Measurements from ENCODE around the gene SLX9.
A peak's percentile ranks its signal among the peaks of the same experiment; 100 is the strongest.

SLX9 gene

GRCh38 chr21:44931137-44931500 is 8.7 kb upstream of the SLX9 start:
- DNase-seq, result peak; percentile 45

DNA sequence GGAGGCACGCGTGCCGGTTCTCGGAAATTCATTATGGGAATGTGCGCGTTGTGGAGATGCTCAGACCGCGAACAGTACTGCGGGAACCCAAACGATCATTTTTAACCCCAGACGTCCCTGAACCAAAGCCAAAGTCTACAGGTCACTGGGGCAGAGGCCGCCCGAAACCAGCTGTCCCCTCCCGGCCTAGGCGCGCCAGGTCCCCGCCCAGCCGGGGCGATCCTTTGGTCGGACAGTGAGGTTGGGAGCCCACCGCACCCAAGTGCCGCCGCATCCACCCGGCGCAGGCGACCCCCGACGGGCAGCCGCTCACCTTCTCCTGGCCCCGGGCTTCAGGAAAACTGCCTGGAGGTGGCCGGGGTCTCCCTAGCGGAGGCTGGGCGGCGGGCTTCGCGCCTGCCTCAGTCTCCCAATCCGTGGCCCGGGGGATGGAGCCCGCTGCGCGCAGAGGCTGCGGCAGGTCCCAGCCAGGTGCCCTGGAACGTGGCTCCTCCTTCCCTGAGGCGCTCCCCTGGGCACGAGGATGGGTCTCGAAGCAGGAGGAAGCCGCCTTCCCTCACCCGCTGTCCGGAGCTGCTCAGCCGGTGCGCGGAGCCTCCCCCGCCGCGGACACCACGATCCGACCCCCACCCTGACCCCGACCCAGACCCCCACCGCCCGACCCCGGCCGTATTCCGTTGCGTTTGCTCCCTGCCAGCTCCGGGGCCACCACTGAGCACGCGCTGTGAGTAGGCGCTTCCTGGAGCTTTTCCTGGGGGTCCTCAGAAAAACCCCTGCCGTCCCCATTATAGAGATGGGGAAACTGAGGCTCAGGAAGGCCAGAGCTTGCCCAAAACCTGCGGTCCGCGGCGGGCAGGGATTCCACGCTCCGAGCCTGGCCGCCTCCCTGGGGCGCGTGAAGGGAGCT is 8.1 kb upstream of the SLX9 start:
- DNase-seq, result peak; percentile 30

GRCh38 chr21:44932408-44933181 is 7.2 kb upstream of the SLX9 start:
- DNase-seq, result peak; percentile 40

DNA sequence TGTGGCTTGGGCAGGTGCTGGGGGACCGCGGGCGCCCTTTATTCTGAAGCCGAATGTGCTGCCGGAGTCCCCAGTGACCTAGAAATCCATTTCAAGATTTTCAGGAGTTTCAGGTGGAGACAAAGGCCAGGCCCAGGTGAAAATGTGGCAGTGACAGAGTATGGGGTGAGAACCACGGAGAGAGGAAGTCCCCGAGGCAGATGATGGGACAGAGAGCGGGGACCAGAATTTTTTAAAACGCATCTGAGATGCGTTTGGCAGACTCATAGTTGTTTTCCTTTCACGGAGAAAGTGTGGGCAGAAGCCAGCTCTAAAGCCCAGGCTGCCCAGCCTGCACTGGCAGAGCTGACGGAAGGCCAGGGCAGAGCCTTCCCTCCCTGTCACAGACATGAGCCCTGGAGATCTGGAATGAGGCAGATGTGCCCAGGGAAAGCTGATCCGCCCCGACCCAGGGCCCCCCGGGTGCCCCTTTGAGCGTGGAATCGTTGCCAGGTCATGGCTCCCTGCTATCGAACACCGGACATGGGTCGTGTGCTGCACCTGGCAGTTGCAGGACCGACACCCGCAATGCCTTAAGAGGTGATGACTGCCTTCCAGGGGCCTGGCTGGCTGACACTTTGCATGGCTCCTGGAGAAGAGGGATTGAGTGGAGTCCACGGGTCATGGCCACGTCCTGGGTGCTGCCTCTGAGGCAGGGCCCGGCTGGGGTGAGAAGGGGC is 6.5 kb upstream of the SLX9 start:
- DNase-seq, result peak; percentile 25

DNA sequence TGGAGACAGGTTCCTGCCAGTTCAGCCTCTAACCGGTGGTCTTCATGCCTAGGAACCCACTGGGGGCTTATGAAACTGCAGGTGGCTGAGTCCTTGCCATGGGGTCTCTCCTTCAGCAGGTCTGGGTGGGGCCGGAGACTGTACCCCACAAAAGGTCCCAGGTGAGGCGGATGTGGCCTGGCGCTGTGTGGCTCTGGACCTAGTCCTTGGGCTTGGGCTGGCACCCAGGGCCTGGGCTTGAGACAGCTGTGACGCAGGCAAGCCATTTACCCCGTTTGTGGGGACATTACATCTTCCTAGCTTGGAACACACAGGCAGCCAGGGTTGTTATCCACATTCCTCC is 5.9 kb upstream of the SLX9 start:
- DNase-seq, result no peak

- no peak for DNase-seq
Measured at GRCh38 chr21:44934276-44934675, 5.6 kb upstream of the SLX9 start.

DNA sequence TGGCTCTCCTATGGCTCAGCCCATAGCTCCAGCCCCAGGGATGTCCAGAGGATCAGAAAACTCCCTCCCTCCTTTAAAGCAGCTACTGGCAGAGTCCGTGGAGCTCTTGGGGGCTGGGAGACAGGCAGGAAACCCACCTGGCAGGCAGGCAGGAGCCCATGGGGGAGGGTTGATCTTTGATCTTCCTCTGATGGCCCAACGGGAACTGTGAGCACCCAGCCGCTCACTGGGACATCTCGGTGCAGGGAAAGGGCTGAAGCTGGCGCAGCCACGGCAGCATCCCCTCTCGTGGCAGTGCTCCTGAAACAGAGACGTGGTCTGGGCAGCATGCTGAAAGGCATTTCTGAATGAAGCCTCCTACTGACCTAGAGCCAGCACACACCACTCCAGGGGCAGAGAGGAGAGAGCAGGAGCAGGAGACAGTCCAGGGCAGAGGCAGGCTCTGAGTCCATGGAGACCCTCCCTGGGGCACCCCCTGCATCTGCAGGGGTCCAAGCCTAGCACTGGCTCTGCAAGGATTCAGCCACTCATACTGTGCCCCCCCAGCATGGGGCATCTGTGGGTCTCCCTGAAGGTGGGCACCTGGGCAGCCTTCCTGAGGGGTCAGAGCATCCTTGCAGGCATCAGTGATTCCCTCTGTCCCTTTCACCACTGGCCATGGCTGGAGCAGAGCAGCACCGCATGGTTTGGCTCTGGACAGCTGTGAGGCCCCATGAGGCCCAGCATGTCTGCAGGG is 4.9 kb upstream of the SLX9 start:
- no peak for DNase-seq

DNA sequence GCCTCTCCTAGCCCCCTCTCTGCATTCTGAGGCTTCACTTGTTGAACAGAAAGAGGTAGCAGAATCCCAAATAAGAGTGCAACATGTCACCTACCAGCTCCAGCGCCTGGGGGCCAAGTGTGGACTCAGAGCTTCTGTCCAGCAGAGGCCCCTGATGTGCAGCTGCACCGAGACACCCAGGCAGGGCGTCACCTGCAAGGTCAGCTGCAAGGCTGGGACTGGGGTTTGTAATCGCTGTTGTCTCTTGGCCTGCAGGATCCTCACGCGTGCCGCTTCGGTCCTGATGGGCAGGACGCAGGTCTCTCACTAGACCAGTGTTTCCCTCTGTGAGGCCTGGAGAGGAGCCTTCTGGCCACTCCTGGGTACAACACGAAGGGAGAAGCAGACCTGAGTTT is 4.3 kb upstream of the SLX9 start:
- no peak for DNase-seq

GRCh38 chr21:44938772-44939531 is 877 bp upstream of the SLX9 start:
- peak; percentile 33 for DNase-seq

DNA sequence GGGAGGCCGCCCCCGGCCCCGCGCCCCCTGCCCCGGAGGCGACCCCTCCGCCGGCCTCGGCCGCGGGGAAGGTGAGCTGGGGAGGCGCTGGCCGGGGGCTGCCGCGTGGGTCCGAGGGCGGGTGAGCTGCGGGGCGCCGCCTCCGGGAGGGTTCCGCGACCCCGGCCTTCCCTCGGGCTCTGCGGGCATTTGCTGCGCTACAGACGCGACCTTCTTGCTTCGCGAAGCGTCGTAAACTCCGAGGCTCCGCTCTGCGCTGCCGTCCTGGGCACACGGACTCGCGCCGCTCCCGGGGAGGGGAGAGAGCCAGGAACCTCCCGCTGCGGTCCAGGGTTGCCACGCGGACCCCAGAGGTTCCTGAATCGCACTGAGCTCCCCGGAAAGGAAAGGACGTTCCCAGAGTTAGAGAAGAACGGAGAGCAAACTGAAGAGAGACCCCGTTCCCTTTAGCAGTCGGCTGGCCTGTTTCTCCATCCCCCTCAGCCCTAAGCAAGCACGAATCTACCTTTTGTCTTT is 345 bp downstream of the SLX9 start:
- DNase-seq, result no peak

- DNase-seq, result peak; percentile 25
Measured at GRCh38 chr21:44941567-44941966, 1.7 kb downstream of the SLX9 start.

DNA sequence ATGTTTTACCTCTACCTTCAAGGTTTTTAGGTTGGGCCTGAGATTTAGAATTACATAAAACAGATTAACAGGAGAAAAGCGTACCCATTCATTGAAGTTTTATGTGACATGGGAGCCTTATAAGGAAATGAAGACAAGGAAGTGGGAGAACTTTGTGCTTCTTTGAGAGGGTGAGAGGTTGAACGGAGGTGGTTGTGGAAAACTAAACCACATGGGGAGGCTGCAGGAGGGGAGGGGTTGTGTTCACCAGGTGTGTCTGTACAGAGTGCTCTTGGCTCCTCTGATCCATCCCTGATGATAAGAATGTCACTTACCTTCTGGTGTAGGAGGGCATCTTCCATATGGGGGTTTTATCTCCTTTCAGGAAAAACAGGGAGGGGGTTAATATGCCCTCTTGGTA is 2.7 kb downstream of the SLX9 start:
- no peak for DNase-seq

GRCh38 chr21:44943005-44943685 is 3.3 kb downstream of the SLX9 start:
- no peak for DNase-seq

DNA sequence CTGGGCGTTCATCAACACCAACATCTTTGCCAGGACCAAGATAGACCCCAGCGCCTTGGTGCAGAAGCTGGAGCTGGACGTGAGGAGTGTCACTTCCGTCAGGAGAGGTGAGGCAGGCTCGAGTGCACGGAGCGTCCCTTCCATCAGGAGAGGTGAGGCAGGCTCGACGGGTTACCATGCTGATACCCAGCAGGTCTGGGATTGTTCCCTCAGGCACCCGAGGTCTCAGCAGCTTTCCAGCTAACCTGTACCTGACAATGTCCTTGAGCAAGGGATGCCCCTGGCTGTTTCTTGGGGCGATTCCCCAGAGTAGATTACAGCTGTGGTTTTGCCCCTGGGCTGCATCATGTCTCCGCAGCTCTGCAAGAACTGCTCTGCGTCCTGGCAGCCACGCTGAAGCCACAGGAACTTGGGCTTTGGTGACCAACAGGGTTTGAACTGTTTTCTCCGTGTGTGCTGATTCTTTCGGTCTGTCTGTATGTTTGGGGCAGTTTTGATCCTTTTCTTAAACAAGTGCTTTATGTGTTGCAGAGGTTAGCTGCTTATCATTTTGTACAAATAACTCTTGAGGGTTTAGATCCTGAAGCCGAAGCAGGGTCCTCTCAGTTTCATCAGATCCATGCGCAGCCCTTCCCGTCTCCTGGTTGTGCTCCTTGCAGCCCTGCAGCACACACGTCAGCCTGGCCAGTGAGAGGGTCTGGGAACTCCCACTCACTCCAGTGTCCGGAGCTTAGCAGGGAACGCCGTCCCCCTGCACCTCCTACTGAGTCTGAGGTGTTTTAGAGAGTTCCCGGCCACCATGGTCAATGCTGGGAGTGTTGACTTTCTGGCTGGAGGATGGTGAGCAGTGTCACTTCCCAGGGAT is 4.1 kb downstream of the SLX9 start:
- no peak for DNase-seq

GRCh38 chr21:44944596-44944995 is 4.8 kb downstream of the SLX9 start:
- DNase-seq, result no peak

DNA sequence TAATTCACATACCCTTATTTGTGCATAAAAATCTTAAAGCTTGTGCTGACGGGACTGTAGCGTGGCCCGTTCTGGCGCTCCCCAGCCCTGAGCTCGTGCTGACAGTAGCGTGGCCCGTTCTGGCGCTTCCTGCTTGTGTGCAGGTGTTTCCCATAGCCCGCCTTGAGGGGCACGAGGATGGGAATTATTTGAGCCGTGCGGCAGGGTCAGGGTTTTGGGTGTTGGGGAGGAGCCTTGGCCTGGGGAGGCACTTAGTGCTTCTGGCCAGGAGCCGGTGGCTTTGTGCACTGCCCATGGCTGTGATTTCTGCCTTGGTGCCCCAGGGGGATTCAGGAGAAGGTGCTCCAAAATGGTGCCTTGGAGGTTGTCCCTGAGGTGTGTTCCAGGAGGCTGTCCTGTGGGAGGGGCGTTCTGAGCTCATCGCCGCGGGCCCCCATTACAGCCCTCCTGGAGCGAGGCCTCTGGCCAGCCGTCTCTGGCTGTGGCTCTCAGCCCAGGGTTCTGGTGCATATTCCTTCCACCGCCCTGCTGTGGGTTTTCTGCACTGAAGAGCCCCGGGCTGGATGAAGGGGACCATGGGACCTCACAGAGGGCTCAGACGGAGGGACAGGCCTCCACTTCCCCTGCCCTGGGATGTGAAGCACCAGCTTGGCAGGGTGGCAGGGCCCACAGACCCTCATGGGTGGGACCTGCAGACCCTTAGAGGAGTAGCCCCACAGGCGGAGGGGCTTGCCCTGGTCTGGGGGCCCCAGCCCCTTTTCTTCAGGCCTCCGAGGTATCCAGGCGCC is 6.6 kb downstream of the SLX9 start:
- DNase-seq, result peak; percentile 25

GRCh38 chr21:44947111-44947929 is 7.5 kb downstream of the SLX9 start:
- DNase-seq, result peak; percentile 18

DNA sequence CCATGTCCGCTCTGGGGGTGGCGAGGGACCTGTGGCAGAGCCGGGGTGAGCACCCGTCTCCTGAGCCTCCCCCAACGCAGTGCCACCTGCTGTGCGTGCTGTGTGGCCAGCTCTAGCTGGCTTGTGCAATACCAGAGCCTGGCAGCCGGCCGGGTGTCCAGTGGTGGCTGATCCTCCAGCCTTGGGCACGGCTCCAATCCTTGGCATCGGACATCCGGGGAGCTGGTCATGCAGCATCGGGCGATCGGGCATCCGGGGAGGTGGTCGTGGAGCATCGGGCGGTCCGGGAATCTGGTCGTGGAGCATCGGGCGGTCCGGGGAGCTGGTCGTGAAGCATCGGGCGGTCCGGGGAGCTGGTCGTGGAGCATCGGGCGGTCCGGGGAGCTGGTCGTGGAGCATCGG is 8.1 kb downstream of the SLX9 start:
- peak; percentile 29 for DNase-seq
